ENCODE results near the gene THOP1.

The THOP1 gene

DNA sequence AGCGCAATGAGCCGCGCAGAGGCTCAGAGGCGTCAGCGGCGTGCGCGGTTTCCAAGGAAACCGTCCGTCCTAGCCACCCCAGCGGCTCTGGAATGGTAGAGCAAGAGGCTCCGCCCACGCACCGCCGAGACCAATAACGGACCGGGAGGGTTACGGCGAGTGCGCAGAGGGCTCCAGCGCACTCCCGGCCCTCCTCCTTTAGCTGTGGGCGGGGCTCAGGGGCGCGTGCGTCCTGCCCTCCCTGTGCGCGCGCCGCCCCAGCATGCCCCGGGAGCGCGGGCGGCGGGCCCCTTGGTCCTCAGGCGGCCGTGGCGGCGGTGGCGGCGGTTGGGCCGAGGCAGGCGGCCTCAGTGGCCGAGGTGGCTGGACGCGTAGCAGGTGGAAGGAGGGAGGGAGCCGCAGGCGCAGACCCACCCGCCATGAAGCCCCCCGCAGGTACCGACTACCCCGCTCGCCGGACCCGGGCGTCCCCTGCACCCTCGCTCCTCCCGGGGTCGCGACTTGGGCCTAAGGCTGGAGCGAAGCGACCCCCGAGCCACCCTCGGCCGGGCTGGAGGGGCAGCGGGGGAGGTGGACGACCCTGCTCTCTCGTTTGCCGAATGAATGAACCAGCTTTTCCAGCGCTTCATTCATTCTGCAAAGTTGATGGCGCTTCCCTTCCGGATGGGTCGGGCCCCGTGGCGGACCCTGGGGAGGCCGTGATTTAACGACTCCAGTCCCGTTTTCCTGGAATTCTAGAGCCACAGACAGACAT, at the start of gene THOP1:
TSS of gene THOP1 (plus strand) at position 260 of the 754 bp plus-strand sequence. CDS start at position 420, 160 bp downstream.
- peak; percentile 98 to 99 for DNase-seq

GRCh38 chr19:2736550-2737190, 48.6 kb upstream of the THOP1 start:
- DNase-seq = no peak

GRCh38 chr19:2739602-2740313, 45.5 kb upstream of the THOP1 start, which contains the start of gene SLC39A3:
Gene SLC39A3, minus strand, starts transcription at chr19:2740017. Its CDS starts 2,760 bp downstream, at chr19:2737257.
- peak; percentile 98 to 100 for DNase-seq

DNA sequence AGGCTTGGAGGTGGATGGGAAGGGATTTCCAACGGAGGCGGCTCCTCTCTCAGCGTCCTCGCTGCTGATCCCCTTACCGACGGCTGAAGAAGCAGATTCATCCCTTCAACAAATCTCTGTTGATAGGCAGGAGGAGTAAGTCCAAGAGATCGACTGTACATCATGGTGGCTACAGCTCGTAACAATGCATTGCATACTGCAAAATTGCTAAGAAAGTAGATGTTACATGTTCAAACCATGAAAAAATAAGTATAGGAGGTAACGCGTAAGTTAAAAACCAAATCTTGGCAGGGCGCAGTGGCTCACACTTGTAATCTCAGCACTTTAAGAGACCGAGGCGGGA, 45.0 kb upstream of the THOP1 start:
- no peak for DNase-seq

DNA sequence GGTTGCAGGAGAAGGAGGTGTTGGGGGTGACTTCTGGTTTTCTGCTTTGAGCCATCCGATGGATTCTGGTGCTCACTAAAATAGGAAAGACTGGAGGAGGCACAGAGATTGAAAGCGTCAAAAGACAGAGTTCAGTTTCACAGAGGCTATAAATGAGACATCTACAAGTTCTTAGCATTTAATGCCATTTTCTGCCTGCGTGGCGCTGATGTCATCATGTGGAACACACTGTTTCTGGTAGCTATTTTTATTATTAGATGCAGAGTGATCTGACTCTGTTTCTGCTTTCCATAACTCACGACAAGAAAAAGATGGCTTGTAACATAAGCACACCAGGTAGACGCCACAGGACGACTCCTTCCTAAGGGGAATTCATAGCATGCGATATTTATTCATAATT, 42.2 kb upstream of the THOP1 start:
- DNase-seq = no peak

DNA sequence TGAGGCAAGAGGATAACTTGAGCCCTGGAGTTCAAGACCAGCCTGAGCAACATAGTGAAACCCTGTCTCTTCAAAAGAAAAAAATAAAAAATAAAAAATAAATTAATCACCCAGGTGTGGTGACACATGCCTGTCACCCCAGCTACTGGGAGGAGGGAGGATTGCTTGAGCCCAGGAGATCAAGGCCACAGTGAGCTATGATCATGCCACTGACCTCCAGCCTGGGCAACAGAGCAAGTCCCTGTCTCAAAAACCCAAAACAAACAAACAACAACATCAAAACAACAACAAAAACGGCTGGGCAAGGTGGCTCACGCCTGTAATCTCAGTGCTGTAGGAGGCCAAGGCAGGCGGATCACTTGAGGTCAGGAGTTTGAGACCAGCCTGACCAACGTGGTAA, 41.2 kb upstream of the THOP1 start:
- no peak for DNase-seq

GRCh38 chr19:2747349-2747748, 38.0 kb upstream of the THOP1 start:
- DNase-seq = no peak

GRCh38 chr19:2750808-2751437, 34.4 kb upstream of the THOP1 start:
- DNase-seq = no peak

GRCh38 chr19:2751438-2751830, 33.9 kb upstream of the THOP1 start:
- no peak for DNase-seq

- no peak for DNase-seq
These were observed 30.4 kb upstream of the THOP1 start for GRCh38 chr19:2754659-2755447.

GRCh38 chr19:2755448-2755705, 29.9 kb upstream of the THOP1 start:
- DNase-seq = no peak

DNA sequence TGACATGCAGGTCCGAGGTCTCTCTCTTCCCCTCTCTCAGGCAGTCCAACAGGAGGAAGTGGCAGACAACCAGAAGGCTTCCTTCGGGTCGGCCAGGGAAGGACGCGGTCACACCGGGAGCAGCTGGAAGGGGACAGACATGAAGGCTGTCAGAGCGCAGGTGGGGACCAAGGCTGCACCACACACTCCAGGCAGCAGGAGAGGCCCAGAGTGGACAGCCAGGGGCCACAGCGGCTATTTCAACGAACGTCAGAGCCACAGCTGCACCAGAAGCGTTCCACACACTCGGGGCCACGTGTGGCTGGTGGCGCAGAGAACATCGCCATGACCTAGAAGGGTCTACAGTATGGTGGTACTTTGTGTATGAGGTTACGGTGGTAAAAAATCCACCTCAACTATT, 29.5 kb upstream of the THOP1 start:
- no peak for DNase-seq

GRCh38 chr19:2756477-2756876, 28.8 kb upstream of the THOP1 start:
- DNase-seq = no peak

- DNase-seq = no peak
These were observed 28.1 kb upstream of the THOP1 start for GRCh38 chr19:2756921-2757881.

DNA sequence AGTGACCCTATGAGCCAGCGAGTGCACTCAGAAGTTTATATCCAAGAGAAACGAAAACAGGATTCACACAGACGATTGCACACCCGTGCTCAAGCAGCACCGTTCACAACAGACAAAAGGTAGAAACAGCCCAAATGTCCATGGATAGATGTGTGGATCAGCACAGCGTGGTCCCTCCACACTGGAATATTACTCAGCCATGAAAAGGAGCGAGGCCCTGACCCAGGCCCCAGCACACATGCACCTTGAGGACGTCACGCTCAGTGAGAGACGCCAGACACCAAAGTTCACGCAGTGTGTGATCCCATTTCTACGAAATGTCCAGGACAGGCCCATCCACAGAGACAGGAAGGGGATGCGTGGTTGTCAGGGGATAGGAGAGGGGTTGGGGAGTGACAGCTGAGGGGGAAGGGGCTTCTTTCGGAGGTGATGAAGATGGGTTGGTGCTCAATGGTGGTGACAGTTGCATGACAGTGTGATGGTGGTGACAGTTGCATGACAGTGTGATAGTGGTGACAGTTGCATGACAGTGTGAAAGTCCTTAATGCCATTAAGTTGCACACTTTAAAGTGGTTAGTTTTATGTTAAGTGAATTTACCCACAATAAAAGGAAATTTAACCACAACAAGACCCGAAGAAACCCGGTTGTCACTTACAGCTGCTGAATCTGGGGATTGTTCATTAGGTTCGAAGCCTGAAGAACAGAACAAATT, 26.5 kb upstream of the THOP1 start:
- DNase-seq = no peak

DNA sequence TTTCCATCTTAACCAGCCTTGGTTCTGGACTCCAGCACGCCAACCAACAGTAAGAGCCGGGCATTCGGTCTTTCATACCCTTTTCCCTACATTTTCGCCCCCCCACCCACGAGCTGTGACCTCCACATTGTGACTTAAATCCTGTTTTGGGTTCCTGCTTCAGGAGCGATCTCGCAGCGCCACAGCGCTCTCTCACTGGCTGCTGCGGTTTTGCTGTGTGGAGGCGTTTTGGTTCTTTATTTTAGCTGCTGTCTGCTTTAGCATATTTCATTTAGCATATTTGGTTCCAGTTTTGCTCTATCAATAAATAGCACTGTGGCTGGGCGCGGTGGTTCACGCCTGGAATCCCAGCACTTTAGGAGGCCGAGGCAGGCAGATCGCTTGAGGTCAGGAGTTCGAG, 25.9 kb upstream of the THOP1 start:
- no peak for DNase-seq

DNA sequence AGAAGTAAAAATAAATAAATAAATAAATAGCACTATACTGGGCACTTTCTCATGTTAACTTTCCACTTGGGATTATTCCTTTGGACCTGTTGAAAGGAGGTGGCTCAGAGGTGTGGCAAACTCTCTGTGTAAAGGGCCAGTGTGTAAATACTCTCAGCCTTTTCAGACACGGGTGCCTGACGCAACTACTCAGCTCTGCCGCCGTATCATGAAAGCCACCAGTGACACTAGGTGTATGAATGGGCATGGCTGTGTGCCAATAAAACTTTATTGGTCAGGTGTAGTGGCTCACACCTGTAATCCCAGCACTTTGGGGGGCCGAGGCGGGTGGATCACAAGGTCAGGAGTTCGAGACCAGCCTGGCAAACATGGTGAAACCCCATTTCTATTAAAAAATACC, 25.3 kb upstream of the THOP1 start:
- DNase-seq = no peak

- no peak for DNase-seq
These were observed 24.0 kb upstream of the THOP1 start for GRCh38 chr19:2761309-2761677.

DNA sequence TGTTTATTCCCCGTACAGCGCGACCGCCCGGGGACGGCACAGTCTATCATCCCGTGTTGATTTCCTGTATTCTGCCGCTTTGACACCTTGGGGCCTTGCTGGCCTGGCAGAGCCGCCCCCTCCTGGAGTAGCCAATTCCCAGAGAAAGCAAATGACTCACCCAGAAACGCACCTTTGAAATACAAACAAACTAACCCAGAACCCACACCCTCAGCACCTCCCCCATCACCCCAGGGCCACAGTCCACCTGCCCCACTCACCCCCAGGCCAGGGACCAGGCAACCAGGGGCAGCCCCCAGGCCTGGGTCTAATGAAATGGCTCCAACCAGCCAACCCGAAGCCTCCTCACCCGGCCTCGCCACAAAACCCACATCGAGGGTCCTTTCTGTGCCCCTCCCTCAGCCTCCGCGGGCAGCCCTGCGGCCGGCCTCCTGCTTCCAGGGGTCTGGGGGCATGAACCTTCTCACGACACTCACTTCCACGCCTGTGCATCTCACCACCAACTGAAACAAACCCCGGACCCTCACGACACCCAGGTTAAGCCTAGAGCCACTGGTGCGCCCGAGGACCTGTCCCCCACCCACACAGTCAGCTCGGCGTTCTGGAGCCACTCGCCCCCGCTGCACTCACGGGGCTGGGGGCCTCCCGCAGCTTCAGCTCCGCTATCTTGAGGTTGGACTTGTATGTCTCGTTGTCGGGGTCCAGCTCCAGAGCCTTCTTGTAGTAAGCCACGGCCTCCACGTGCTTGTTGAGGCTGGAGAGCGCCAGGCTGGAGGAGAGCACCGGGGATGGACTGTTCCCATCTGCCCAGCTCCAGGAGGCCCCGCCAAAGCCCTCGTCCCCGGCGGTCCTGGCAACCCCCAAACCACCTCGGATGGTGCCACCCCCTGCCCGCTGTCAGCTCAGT, 23.2 kb upstream of the THOP1 start:
- no peak for DNase-seq
